GM18873 (cell line): ENCODE results near the gene PXYLP1.

Experiments used
- ATAC-seq: cut with Tn5 transposase; IDR thresholded peaks from one replicate; pipeline ENCODE4 v1.9.1; 2021; ENCODE audit warnings: mild to moderate bottlenecking, moderate library complexity, moderate number of reproducible peaks; ENCODE audit not compliant: unreplicated experiment, low FRiP score

PXYLP1 gene

DNA sequence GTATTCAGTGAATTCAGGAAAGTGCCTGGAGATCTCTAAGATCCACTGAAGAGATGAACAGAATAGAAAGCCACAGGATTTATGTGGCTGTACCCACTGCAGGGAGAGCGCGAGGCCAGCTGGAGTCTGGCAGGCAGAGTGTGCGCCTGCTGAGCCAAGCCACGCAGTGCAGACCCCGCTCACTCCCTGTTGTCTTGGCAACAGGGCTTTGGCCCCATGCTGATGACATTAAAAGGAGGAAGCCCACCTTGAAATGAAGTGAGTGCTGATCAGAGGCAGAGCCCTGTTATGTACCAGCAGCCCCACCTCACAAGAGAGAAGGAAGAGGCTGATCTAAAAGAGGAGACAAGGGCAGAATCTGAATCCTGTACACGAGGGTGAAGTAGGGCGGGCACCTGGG lies 36.7 kb downstream of the PXYLP1 start:
- no peak for ATAC-seq

DNA sequence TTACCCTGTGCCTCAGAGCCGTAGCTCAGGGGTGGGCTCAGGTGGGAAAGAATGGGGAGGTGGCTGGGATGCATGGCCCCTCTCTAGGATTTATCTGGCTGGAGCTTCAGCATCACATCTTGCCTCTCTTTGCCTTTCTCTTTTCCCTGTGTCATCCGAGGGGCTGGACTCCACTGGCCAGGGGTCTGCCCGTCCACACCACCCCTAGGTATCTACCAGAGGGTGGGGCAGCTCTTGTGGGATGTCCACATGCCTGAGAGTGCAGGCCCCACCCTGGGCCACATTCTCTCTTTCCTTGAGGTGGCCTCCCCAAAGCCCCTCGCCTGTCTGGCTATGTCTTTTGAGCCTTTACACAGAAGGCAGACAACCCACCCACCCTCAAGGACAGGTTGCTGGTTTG lies 37.2 kb downstream of the PXYLP1 start:
- ATAC-seq = no peak

DNA sequence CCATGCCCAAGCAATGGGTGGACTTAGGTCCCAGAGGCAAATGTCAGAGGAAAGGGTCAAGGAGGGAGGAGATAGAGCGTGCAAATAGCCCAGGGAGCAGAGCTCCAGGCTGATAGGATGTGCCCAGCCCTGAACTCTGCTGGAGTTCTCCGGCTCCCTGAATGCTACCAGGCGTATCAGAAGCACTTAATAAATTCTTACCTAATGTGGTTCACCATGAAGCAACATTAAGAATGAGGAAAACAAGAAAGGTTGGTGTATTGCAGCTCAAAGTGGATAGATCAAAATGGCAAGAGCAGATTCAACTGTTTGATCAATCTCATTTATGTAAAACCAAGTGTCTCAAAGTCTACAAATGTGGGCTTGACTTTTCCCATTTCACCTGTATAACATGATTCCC lies 38.3 kb downstream of the PXYLP1 start:
- no peak for ATAC-seq

DNA sequence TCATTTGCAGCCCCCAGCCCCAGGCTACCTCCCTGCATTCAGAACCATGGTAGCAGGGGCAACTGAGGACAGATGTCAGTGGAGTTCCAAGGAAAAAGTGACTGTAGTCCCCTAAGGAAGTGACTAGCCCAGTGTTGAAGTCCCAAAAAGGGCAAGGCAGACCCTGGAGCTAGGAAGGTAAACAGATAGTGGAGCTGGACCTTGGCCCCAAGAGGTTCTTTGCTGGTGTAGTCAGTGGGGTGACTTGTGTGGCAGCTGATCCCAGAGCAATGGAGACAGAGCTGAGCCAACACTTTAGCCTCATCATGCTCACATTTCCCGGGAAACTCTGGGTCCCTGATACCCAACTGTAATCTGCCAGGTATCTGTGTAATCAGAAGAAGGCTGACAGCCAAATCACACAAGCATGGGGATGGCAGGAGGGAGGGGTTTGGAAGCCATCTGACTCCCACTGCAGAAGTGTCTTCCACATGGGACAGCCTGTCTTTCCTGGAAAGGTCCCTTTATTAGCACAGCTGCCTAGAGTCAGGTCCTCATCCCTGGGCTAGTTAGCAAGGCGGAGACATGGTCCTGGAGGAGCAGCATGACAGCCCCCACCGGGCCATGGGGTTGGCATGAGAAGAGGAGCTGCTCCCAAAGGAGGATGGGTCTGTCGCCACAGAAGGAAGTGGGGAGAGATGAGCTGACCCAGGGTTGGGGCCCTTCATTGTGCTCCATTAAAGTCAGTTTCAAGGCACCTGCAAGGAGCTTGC lies 39.8 kb downstream of the PXYLP1 start:
- ATAC-seq = no peak

DNA sequence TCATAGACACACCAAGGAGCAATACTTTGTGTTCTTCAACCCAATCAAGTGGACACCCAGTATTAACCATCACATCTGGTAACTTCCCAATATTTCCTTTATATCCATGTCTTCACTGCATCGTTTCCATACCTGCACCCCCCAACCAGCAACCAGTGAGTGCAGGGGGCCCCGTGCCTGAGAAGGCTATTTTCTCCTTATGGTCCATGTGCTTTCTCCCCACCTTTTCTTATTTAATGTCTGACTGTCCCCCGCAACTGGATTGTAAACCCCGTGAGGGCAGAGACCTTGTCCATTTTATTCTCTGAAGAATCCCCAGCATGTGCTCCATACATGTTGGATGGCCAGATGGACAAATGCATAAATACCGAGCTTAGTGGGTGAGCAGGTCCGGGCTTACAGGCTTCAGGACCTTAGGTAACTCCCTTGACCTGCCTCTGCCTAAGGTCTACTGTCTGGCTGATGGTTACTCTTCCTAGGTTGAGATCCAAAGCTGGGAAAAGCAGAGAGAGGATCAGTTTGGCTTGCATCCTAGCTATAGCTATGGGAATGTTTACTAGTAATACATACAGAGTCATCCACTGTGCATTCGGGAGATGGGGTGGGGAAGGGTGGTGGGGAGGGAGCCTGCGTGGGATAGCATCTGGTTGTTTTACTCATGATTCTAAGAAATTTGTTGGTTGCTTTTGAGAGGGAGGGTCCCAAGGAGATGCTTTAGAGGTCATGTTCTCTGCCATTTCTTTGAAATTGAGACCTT lies 41.5 kb downstream of the PXYLP1 start:
- no peak for ATAC-seq

DNA sequence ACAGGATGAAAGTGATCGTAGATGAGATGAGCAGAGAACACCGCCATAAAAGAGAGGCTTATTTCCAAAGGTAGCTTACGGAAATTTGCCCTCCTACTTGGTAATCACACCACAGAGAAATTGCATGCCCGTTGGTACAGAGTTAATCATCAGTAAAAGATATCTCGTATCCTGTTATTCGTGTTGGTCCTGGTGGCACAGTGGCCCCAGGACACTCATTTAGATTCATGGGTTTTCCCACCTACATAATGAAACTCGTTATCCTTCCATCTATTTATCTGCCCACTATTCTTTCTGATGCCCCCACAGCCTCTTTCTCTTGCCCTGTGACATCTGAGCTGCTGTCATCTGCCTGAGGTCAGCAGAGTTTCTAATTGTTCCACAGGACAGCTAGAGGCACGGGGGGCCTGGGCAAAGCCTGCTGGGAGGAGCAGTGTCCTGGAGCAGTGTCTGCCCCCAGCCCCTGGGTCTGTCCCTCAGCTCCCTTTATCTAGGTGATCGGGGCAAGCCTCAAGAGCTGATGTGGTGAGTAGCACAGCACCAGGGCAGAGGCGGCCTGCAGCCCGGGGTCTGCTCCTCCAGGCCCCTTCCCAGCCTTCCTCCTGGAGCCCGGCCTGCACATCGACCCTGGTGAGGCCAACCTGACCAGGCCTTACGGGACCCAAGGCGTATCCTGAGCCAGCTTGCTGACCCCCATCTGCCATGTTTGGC lies 42.2 kb downstream of the PXYLP1 start:
- no peak for ATAC-seq

DNA sequence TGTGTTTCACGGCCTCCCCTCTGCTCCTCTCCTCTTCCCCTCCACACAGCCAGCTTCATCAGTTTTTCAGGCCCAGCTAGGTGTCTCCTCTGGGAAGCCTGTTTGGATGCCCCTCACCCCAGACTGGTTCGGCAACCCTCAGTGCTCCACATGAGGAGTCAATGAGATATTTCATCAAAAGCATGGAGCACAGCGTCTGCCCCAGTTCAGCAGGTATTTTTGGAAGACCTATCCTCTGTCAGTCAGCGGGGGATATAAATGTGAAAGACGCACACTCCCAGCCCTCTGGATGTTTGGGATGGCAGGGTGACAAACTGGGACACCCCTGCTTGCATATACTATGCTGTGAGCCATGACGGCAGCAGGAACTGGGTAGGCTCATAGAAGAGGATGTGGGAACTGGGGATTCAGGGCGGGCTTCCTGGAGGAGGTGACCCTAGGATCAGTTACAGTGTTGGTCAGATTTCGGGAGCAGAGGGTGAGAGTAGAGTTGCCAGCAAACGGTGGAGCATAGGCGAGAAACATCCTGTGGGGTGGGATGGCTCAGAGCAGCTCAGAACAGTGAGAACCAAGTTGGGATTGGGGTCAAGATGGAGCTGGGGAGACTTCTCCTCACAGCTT lies 42.9 kb downstream of the PXYLP1 start:
- ATAC-seq = no peak

DNA sequence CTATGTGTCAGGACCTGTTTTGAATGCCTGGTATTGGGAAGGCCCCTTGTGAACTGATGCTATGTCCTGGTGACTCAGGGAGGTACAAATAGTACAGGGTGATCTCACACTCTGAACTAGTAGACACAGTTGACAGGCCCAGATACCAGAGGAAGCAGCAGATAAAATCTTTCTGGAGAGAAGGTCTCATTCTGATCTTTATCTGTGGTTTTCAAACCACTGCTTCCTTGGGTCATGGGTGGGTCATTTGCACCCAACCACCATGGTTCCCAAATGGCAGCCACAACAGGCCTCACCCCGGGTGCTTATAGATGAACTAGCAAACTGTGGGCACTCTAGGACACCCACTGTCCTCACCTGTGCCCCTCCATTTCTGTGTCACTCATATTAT lies 43.4 kb downstream of the PXYLP1 start:
- no peak for ATAC-seq

DNA sequence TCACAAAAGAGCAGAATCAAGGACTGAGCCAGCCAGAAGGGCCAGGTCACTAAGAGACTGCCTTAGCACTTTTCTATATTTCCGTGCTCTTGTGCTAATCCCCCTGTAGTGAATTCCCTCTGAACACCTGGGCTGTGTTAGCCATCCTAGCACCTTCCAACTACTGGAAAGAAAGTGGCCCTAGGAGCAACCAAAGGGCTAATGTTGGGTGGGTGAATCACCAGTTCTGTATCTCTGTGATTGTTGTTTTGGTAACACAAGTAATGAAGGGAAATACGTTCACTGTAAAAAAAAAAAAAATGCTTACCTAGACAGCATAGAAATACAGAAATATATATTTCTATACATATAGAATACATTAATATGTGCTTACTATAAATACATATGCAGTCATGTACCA lies 43.9 kb downstream of the PXYLP1 start:
- no peak for ATAC-seq

DNA sequence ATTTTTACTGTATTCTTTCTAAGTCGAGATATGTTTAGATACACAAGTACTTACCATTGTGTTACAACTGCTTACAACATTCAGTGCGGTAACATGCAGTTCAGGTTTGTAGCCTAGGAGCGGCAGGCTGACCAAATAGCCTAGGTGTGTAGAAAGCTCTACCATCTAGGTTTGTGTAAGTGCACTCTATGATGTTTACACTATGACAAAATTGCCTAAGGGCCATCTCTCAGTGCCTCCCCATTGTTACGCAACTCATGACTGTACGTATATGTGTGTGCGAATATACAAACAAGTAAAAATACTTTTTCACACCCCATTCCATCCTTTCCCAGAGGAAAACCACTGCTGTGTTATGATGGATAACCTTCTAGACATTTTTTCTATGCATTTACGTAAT lies 44.3 kb downstream of the PXYLP1 start:
- no peak for ATAC-seq

DNA sequence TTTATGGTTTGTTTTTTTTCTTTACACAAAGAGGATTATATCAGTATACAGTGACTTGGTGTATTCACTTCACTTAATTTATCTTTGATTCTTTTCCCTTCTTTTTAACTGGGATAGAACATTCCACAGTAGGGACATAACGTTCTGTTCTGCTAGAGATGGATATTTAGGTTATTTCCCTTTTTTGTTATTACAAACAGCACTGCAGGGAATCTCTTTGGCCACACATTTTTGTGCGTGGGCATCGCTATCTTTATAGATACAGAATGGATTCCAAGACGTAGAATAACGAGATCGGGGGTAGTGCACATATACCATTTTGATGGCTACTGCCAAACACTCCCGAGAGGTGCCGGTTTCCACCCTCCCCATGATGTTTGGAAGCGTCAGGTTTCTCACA lies 44.8 kb downstream of the PXYLP1 start:
- no peak for ATAC-seq

DNA sequence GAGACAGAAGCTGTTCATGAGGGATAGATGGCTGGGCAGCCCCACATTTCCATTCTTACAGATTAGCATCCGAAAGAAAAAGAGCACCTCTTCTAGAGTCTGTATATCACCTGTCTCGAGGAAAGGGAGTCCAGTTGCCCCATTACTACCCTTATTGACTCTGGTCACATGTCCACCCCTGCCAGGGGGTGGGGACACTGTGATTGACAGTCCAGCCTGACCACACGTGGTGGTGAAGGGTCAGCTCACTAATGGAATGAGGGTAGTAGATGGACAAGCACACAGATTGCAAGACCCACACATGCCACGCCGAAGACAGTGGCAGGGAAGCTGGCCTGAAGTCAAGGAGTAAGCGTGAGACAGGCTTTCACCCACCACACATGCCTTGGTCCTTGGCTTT lies 45.8 kb downstream of the PXYLP1 start:
- ATAC-seq = no peak

DNA sequence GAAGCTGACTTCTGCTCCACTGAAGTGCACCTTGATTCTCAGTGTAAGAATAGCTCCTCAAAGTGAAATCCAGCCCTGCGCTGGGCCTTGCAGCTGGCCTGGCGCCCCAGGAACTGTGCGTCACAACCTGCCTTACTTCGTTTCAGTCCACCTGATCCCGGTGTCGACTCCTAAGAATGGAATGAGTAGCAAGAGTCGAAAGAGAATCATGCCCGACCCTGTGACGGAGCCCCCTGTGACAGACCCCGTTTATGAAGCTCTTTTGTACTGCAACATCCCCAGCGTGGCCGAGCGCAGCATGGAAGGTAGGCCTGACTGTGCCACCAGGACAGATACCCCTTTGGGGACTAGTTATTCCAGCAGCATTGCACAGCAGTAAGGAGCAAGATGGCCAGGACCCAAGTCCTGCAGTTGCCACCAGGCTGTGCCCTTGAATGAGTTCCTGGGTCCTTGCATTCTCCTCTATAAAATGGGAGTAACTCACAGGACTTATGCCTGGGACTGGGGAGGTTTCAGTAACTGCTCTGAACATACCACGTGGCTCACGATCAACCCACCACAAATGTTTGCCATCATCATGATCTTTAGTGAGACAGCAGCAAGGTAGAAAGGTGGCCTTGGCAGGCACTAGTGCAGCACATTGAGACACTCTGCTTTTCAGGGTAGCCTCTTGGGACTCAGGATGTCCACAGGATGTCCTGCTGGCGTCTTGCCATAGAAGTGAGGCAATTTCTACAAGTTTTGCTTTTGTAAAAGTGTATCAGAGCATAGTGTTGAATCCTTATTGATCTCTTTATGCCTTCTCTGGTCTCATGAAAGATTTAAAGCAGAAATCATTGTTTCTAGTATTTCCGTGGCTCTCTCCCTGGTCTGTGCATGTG lies 46.8 kb downstream of the PXYLP1 start:
- ATAC-seq = no peak

DNA sequence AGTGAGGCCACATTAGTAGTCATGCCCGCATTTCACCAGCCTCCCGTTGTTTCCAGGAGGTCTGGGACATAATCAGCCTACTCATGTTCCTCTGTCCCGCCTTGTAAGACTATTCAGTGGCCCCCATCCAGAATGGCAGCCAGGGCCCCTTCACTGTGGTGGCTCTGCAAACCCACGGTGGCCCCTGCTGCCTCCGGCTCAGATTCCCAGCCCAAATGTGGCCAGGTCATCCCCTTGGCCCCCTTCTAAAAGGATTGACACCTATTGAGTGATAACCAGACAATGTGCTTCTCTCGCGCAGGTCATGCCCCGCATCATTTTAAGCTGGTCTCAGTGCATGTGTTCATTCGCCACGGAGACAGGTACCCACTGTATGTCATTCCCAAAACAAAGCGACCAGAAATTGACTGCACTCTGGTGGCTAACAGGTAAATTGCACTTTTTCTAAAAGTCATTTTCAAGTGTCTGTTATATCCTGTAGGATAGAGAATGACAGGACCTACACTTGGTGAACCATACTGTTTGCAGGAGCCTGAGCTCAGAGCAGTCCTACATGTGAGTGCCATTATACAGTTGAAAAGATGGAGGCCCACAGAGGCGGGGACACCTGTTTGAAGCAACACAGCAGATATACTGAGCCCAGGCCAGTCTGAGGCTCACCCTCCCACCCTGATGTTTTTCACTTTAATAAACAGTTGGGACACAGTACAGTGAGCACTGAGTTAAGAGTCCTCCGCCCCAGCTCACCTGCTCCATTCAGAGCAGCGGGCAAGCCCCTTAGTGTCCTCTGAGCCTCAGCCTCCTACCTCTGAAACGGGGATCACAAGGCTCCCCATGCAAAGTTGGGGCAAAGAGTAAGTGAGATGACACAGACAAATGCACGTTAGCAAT lies 47.7 kb downstream of the PXYLP1 start:
- ATAC-seq = no peak

DNA sequence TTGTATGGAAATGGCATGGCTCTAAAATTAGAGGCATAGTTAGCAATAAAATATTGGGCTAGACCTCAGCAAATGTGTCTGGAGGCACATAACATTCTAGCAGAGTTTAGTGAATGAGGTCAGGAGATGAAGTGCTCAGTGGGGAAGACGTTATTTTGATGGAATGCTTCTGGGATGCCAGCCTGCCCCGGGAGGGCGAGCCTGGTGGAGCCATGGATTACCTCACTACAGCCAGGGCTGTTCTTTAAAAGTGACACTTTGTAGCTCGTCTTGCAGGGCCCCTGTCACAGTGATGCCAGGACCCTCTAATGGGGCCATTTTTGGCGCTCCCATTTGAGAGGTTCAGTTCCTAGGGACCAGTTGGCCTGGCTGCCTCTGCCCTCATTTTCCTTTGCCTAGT lies 48.5 kb downstream of the PXYLP1 start:
- ATAC-seq = no peak

DNA sequence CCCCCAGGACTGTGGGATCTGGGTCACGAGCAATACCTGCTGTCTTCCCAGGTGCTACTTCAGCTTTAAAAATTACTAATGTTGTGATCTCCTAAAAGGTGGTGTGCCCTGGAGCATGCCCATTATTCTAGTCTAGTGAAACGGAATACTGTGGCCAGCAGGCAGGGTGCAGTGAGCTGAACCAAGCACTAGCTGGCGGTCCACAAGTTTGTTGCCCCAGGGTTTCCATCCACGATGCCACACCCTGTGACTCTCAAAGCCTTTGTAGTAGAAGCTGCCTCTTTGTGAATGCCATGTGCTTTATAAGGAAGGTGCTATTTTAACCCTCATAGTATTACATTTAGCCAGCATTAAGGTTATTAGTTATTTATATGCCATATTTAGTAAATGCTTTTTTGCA lies 49.1 kb downstream of the PXYLP1 start:
- no peak for ATAC-seq

DNA sequence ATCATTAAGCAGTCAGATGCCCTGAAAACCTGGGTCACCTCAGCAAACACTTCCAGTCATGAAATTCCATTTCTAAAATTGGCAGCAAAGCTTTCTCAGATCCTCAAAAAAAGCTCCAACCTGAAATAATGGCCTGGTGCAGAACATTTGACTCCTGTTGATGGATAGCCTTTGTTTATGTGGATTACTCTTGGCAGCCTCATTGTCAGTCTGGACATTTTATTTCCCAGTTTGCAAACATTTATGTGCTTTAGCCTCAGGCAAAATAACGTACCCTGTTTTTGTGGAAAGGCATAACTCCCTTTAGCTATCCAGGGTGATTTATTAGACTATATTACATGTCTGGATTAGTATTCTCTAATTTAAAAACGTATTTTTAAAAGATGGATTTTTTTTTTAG lies 53.9 kb downstream of the PXYLP1 start:
- ATAC-seq = no peak

DNA sequence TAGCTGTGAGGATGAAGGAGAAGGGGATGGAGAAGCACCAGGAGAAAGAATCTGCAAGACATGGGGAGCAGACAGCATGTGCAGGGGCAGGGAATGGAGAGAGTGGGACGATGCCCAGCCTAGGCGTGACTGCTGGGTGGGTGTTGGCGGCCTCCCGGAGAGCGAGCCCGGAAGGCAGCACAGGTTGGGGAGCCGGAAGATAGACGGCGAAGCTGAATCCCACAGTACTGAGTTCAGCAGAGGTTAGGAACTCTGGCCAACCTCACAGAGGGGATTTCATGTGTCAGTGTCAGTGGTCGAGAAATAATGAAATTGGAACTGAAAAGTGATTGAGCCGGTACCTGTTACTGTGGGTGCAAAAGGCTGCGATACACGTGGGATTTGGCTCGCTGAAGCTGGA lies 55.2 kb downstream of the PXYLP1 start:
- no peak for ATAC-seq

DNA sequence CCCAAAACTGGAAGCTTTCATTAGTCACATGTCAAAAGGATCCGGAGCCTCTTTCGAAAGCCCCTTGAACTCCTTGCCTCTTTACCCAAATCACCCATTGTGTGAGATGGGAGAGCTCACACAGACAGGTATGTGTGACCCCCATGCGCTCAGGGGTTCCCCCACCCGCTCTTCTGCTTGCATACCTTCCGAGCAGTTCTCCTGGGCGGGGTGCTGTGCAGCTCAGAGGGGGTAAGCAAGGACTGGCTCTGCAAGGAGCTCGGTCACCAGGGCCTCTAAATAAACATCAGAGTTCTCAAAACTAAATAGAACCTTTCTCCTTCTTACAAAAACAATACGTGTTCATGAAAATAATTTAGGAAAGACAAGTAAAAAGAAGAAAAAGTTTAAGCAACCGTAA lies 55.7 kb downstream of the PXYLP1 start:
- ATAC-seq = no peak
